Breast epithelium (tissue), 3 donors: ENCODE data around the gene C1orf21.

Experiments
- CTCF ChIP-seq, 3 donors: fragments of 450-650 bp; IDR thresholded peaks; one replicate each; pipeline ENCODE4 v1.5.1; 2016 to 2017; ENCODE audit warnings: antibody characterized with exemption in 3 of 3, mild to moderate bottlenecking in 3 of 3, moderate library complexity in 3 of 3
- POLR2A ChIP-seq: fragments of 450-650 bp; IDR thresholded peaks from one replicate; pipeline ENCODE4 v1.6.1; 2016; ENCODE audit warnings: antibody characterized with exemption, mild to moderate bottlenecking, moderate library complexity

GRCh38 chr1:184577319-184577718 is 190.5 kb downstream of the C1orf21 start:
- TF ChIP-seq POLR2A = no peak
- TF ChIP-seq CTCF (IDR thresholded peaks at IDR 0.05) = no peak
